ENCODE data around the gene HDAC5.

Gene HDAC5

DNA sequence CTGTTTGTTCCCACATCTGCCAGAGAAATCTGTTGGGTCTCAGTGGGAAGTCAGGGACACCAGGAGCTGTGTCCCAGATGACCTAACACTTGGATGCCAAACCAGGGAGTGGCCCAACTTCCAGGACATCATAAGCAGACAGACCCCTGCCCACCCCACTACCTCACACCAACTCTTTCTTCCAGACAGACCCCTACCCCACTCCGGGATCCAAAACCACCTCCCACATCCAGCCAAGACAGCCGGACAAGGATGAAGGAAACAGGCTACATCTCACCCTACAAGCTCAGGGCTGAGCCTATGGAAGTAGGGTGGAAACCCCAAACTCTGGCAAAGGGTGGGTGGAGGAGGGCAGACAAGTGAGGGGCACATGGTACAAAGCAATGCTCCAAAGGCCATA, 3.6 kb downstream of the HDAC5 start:
- H3K4me3 ChIP-seq (ENCODE audit: low read depth, low read length) = no peak overlapping the region
- TF ChIP-seq, protein P1, sequence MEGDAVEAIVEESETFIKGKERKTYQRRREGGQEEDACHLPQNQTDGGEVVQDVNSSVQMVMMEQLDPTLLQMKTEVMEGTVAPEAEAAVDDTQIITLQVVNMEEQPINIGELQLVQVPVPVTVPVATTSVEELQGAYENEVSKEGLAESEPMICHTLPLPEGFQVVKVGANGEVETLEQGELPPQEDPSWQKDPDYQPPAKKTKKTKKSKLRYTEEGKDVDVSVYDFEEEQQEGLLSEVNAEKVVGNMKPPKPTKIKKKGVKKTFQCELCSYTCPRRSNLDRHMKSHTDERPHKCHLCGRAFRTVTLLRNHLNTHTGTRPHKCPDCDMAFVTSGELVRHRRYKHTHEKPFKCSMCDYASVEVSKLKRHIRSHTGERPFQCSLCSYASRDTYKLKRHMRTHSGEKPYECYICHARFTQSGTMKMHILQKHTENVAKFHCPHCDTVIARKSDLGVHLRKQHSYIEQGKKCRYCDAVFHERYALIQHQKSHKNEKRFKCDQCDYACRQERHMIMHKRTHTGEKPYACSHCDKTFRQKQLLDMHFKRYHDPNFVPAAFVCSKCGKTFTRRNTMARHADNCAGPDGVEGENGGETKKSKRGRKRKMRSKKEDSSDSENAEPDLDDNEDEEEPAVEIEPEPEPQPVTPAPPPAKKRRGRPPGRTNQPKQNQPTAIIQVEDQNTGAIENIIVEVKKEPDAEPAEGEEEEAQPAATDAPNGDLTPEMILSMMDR (conservative IDR thresholded peaks at IDR 0.05; ENCODE audit: low read depth, low read length) = no peak
- DNase-seq (ENCODE audit: low read depth) = no peak

DNA sequence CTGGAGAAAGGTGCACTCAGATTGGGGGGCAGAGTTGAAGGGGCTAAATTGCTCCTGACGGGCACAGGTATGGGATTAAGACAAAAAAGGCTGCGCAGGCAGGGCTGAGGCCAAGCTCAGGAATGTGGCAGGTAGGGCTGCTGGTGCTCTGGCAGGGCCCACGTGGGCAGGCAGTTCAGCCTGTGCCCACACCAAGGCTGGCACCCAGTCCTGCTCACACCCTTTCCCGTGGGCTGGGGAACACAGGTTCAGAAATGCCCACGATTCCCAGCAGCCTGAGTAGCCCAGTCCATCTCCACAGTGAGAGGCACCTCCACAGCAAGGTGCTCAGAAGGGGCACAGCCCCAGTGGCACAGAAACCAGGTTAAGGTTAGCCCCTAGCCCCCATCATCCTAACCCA, 4.4 kb downstream of the HDAC5 start:
- TF ChIP-seq, protein P1 (conservative IDR thresholded peaks at IDR 0.05; ENCODE audit: low read depth, low read length) = no peak
- no peak for DNase-seq (ENCODE audit: low read depth)
- no peak overlapping the region for H3K4me3 ChIP-seq (ENCODE audit: low read depth, low read length)

DNA sequence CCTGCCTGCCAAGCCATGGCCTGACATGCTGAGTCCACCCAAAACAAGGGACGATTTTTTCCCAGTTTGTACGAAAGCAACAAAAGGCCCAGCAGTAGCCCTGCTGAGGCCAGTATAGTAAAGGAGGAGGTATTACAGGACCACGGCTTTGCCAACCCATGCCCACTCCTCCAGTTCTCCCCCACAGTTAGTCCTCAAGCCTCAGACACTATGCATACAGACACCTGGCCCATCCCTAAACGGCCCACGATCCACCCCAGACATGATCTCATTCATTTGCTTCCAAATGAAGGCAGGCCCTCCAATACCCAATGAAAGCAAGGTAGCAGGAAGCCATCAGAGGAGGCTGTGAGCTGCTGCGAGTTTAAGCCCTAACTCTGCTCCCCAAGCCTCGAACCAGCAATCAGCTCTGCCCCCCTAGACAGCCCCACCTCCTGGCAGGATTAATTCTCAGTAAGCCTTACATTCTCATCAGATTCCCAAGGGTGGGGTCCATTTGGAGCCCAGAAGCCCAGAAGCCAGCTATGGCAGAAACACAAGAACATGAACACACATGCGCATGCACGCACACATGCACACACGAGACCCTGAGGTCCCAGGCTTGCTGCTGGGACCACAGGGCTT, 4.9 kb downstream of the HDAC5 start:
- H3K4me3 ChIP-seq (ENCODE audit: low read depth, low read length) = no peak overlapping the region
- TF ChIP-seq, protein P1 (conservative IDR thresholded peaks at IDR 0.05; ENCODE audit: low read depth, low read length) = peak; percentile 9
- no peak for DNase-seq (ENCODE audit: low read depth)

DNA sequence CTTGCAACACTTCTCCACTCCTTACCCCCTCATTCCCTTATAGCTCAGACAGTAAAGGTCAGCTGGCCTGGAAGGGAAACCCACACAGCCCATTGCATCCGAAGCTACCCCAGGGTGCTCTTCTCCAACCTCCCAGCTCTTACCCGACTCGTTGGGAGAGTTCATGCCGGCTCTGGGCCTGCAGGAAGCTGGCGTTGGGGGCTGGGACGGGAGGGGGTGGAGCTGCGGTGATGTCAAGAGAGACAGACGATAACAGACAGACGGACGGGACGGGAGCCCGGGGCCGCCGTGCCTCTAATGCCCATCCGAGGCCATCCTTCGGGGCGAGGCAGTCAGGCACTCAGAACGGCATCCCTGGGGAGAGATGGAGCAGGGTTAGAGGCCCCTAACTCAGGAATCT, 6.1 kb downstream of the HDAC5 start:
- TF ChIP-seq, protein P1 (conservative IDR thresholded peaks at IDR 0.05; ENCODE audit: low read depth, low read length) = no peak
- H3K4me3 ChIP-seq (ENCODE audit: low read depth, low read length) = no peak overlapping the region
- no peak for DNase-seq (ENCODE audit: low read depth)

DNA sequence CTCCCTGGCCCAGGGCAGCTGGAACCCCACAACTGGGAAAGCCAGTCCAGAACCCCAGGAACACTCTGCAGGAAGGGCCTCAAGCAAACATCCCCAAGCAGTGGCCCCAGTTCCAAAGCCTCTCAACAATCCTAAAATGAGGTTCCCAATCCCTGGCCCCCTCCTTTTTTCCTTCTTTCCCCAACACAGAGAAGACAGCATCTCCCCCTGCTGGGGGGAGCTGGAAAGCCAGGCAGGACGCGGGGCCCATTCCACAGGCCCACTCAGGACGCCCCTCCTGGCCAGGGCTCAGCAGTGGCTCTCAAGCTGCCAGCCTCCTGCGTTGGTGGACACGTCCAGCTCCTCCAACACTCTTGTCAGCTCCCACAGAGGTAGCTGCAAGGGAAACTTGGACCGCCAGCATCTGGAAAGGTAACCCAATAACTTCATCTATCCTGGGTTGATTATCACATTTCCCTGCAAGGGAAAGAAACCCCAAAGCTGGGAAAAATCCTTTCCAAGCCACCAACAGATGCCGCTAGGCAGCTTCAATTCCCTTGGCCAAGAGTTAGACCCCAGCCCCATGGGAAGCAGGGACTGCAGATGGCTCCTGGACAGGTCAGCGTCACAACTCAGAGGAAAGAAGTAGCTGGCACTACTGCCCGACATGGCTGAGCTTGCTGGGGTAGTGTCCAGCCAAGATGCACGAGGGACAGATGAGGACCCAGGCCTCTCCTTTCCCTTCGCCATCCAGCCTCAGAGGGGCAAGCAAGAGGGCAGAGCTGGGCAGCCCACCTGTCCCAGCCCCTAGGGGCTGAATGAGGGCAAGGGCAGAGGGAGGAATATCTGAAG, 7.6 kb downstream of the HDAC5 start:
- H3K4me3 ChIP-seq (ENCODE audit: low read depth, low read length) = no peak overlapping the region
- TF ChIP-seq, protein P1 (conservative IDR thresholded peaks at IDR 0.05; ENCODE audit: low read depth, low read length) = peak; percentile 93
- peak; percentile 58 for DNase-seq (ENCODE audit: low read depth)

DNA sequence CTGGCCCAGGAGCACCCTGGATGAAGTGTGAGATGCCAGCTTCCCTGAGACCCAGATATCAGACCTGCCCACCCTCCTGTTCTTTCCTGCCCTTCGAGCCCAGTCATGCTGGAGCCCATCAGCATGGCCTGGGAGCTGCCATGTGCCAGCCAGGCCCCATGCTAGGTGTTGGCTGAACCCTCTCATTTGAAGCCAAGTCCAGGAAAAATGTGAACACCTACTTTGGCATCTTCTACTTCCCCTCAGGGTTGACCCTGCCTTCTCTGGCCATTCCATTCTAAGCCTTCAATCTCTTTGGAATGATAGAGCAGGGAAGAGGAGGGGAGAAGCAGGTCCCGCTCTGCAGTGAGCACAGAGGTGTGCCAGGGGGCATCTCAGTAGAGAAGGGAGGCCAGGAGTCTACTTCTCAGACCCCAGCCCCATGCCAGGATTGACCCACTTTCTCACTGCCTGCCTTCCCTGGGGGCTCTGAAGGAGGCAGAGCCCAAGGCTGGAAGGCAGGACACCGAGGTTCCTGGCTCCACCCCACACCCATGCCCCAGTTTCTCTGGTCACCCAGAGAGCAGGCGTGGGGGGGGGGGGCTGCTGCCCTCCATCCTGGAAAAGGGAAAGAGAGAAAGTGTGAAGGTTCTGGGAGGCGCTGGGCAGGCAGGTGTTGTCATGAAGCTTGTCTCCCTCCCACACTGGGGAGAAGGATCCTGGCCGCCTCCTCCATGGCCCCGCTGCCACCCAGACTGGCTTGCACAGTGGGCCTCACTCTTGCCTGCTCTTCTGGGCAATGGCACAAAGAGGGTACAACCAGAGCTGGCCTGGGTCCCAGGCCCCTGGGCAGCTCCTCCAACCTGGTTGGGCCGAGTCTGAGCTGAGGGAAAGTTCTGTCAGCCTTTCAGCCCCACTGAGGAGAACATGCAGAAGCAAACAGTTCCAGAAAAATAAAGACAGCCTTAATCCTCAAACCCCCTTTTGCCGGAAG, 9.3 kb downstream of the HDAC5 start:
- no peak for DNase-seq (ENCODE audit: low read depth)
- TF ChIP-seq, protein P1 (conservative IDR thresholded peaks at IDR 0.05; ENCODE audit: low read depth, low read length) = no peak
- H3K4me3 ChIP-seq (ENCODE audit: low read depth, low read length) = no peak overlapping the region

Data from choroid plexus epithelial cell (primary cell).